ENCODE results near the gene UQCR10.

Gene UQCR10

GRCh38 chr22:29767171-29768051, at the start of gene UQCR10:
Gene UQCR10 (plus strand): TSS chr22:29767369. CDS start chr22:29767399, 30 bp downstream.
- H3K4me2 ChIP-seq (ENCODE audit: low read length): peak within 1 kb of the TSS; percentile 98
- H3K9ac ChIP-seq: peak within 1 kb of the TSS; percentile 89
- no peak for TF ChIP-seq CTCF (IDR thresholded peaks at IDR 0.05)
- H3K79me2 ChIP-seq: peaks cover 10% of the 10 kb centered on the region
- no peaks in the 10 kb centered on the region for H3K27me3 ChIP-seq (ENCODE audit: control insufficient read depth, insufficient read depth, low read length)
- no peaks in the 10 kb centered on the region for H3K36me3 ChIP-seq (ENCODE audit: control insufficient read depth, insufficient read depth, low read length)
- peak within 1 kb of the TSS; percentile 98 for H3K4me3 ChIP-seq (ENCODE audit: low read depth, low read length)
- no peaks in the 10 kb centered on the region for H3K9me3 ChIP-seq (ENCODE audit: control insufficient read depth, low read length)
- peak within 1 kb of the TSS; percentile 95 for H3K27ac ChIP-seq
- no peaks in the 10 kb centered on the region for H3K4me1 ChIP-seq
- H2AFZ ChIP-seq: peak within 1 kb of the TSS; percentile 93

GRCh38 chr22:29717789-29718188, 49.4 kb upstream of the UQCR10 start:
- Histone ChIP-seq H3K79me2 (no peaks in the 10 kb centered on the region), H3K27ac (no peak overlapping the region), H3K27me3 (ENCODE audit: control insufficient read depth, insufficient read depth, low read length) (no peaks in the 10 kb centered on the region), H3K4me3 (ENCODE audit: low read depth, low read length) (no peak overlapping the region), H3K4me1 (no peaks in the 10 kb centered on the region), H3K36me3 (ENCODE audit: control insufficient read depth, insufficient read depth, low read length) (no peaks in the 10 kb centered on the region), H3K4me2 (ENCODE audit: low read length) (no peak overlapping the region), H3K9me3 (ENCODE audit: control insufficient read depth, low read length) (no peaks in the 10 kb centered on the region), H3K9ac (no peak overlapping the region), H2AFZ (no peak overlapping the region)
- no peak for TF ChIP-seq CTCF (IDR thresholded peaks at IDR 0.05)

- H3K36me3 ChIP-seq (ENCODE audit: control insufficient read depth, insufficient read depth, low read length): no peaks in the 10 kb centered on the region
- no peaks in the 10 kb centered on the region for H3K9me3 ChIP-seq (ENCODE audit: control insufficient read depth, low read length)
- H3K27ac ChIP-seq: no peak overlapping the region
- no peak overlapping the region for H3K4me2 ChIP-seq (ENCODE audit: low read length)
- no peaks in the 10 kb centered on the region for H3K4me1 ChIP-seq
- no peak for TF ChIP-seq CTCF (IDR thresholded peaks at IDR 0.05)
- no peaks in the 10 kb centered on the region for H3K27me3 ChIP-seq (ENCODE audit: control insufficient read depth, insufficient read depth, low read length)
- H3K9ac ChIP-seq: no peak overlapping the region
- no peaks in the 10 kb centered on the region for H3K79me2 ChIP-seq
- no peak overlapping the region for H3K4me3 ChIP-seq (ENCODE audit: low read depth, low read length)
- no peak overlapping the region for H2AFZ ChIP-seq
Observed at GRCh38 chr22:29718949-29719898, 47.9 kb upstream of the UQCR10 start.

GRCh38 chr22:29719899-29720645, 47.1 kb upstream of the UQCR10 start, which contains the start of gene CABP7:
Gene CABP7 (plus strand): TSS chr22:29720003. CDS start chr22:29720425, 422 bp downstream.
- Histone ChIP-seq H3K79me2 (no peaks in the 10 kb centered on the region), H3K27me3 (ENCODE audit: control insufficient read depth, insufficient read depth, low read length) (no peaks in the 10 kb centered on the region)

More at GRCh38 chr22:29719899-29720645, 47.1 kb upstream of the UQCR10 start, which contains the start of gene CABP7:
- Histone ChIP-seq H3K4me3 (ENCODE audit: low read depth, low read length) (no peak within 1 kb of the TSS), H3K36me3 (ENCODE audit: control insufficient read depth, insufficient read depth, low read length) (no peaks in the 10 kb centered on the region), H3K4me1 (no peaks in the 10 kb centered on the region), H3K9ac (no peak within 1 kb of the TSS), H3K27ac (no peak within 1 kb of the TSS), H2AFZ (no peak within 1 kb of the TSS), H3K9me3 (ENCODE audit: control insufficient read depth, low read length) (no peaks in the 10 kb centered on the region), H3K4me2 (ENCODE audit: low read length) (no peak within 1 kb of the TSS)
- no peak for TF ChIP-seq CTCF (IDR thresholded peaks at IDR 0.05)
